ENCODE results near the gene HOXB9.

Gene HOXB9

GRCh38 chr17:48626245-48627117 lies at the start of gene HOXB9:
TSS of gene HOXB9 (minus strand) at chr17:48626358. CDS start at chr17:48626269, 89 bp downstream.
- Histone ChIP-seq H3K36me3 (ENCODE audit: insufficient read depth, low read length) (no peaks in the 10 kb centered on the region), H3K9ac (ENCODE audit: low read depth, low read length) (peak within 1 kb of the TSS; percentile 44; the same call in 1 of the 2 replicates), H3K9me3 (ENCODE audit: control insufficient read depth, insufficient read depth, low read length) (no peaks in the 10 kb centered on the region), H3K4me1 (ENCODE audit: insufficient read depth, low read length) (peaks cover 4% of the 10 kb centered on the region; the same call in 1 of the 2 replicates)

DNA sequence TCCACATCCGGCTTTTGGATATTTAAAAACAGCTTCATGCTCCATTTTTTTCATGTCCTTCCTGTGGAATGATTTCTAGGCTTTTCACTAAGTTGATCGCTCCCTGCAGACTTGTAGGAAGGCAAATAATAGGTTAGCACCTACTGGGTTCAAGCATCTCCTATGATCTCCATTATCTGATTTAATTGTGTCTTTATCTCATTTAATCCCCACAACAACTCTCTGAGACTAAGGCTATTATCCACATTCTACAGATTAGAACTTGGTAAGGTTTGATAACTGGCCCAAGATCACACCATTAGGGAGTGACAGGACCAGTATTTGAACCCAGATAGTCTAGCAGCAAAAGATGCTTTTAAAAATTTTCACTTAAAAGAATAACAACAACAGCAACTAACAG lies 46.2 kb upstream of the HOXB9 start:
- no peaks in the 10 kb centered on the region for H3K4me1 ChIP-seq (ENCODE audit: insufficient read depth, low read length)
- no peaks in the 10 kb centered on the region for H3K36me3 ChIP-seq (ENCODE audit: insufficient read depth, low read length)
- H3K9me3 ChIP-seq (ENCODE audit: control insufficient read depth, insufficient read depth, low read length), result no peaks in the 10 kb centered on the region
- no peak overlapping the region for H3K9ac ChIP-seq (ENCODE audit: low read depth, low read length)

DNA sequence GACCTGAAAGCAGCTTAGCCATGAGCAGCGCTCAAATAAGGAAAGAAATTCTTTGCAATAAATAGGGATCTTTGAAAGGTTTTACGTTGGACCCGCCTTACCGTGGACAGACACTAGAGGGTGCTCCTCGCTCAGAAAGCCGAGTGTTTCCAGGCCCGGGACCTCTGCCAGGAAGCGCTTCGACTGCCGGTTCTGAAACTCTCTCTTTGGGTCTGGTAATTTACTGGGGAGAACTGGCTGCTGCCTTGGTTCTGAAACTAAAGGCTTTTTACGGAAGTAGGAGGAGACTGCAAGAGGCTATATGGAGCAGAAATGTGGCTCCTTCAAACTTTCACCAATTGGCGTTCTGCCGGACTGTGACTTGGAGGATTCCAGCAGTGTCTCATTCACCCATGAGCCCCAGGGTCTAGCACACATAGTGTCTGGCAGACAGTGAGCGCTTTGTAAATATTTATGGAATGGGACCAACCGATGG lies 45.6 kb upstream of the HOXB9 start:
- Histone ChIP-seq H3K9ac (ENCODE audit: low read depth, low read length) (peak overlapping the region; percentile 28), H3K36me3 (ENCODE audit: insufficient read depth, low read length) (no peaks in the 10 kb centered on the region), H3K4me1 (ENCODE audit: insufficient read depth, low read length) (no peaks in the 10 kb centered on the region), H3K9me3 (ENCODE audit: control insufficient read depth, insufficient read depth, low read length) (no peaks in the 10 kb centered on the region)

DNA sequence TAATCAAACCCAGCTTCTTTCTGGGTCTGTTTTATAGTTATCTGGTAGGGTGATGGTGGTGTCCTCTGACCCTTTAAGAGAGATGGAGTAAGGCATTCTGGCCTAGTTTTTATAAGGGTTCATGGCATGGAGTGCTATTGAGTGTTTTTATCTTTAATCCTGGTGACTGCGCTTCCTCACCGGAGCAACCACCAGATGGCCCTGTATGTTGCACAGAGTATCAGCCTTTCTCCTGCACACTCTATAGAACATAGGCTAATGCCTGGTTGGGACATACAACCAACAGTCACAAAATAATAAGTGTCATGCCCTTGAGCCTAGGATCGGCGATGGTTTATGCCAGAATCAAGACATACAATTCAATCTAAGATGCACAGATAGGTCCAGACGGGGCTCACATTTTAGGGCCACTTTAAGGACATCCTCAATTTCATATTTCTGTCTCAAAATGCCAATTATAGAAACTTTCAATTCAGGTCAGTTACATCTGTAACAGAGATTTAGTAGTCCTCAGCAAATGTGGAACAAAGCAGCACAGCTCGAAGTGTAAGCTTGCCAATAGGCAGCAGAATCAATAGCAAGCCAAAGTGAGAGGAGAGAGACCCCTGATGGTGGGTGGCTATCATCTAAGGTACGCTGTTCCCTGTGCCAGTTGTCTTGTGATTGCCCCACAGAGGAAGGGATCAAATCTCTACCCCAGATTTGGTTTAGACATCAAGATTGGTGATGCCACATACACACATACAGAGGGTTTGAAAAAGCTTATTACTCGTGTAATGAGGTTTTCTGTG lies 37.2 kb upstream of the HOXB9 start:
- Histone ChIP-seq H3K9ac (ENCODE audit: low read depth, low read length) (no peak overlapping the region), H3K36me3 (ENCODE audit: insufficient read depth, low read length) (no peaks in the 10 kb centered on the region), H3K9me3 (ENCODE audit: control insufficient read depth, insufficient read depth, low read length) (no peaks in the 10 kb centered on the region)

GRCh38 chr17:48655913-48656312 lies 29.8 kb upstream of the HOXB9 start:
- Histone ChIP-seq H3K9ac (ENCODE audit: low read depth, low read length) (no peak overlapping the region), H3K9me3 (ENCODE audit: control insufficient read depth, insufficient read depth, low read length) (no peaks in the 10 kb centered on the region), H3K4me1 (ENCODE audit: insufficient read depth, low read length) (no peaks in the 10 kb centered on the region), H3K36me3 (ENCODE audit: insufficient read depth, low read length) (no peaks in the 10 kb centered on the region)

More for the DNA sequence above, 37.2 kb upstream of the HOXB9 start:
- no peaks in the 10 kb centered on the region for H3K4me1 ChIP-seq (ENCODE audit: insufficient read depth, low read length)

- Histone ChIP-seq H3K36me3 (ENCODE audit: insufficient read depth, low read length) (no peaks in the 10 kb centered on the region), H3K9ac (ENCODE audit: low read depth, low read length) (no peak overlapping the region), H3K4me1 (ENCODE audit: insufficient read depth, low read length) (peaks cover 2% of the 10 kb centered on the region; the same call in 1 of the 2 replicates), H3K9me3 (ENCODE audit: control insufficient read depth, insufficient read depth, low read length) (no peaks in the 10 kb centered on the region)
These were observed 23.6 kb upstream of the HOXB9 start for GRCh38 chr17:48649741-48650140.

DNA sequence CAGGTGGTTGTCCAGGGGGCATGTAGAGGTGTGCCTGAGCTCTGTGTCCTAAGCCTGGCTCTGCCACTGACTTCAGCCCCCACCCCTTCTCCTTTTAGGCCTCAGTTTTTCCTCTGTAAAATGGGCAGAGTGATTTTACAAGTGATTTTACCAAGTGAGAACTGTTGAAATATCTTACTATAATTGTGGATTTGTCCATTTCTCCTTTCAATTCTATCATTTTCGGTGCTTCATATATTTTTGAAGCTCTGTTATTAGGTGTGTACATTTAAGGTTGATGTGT lies 21.7 kb upstream of the HOXB9 start:
- H3K4me1 ChIP-seq (ENCODE audit: insufficient read depth, low read length), result peaks cover 2% of the 10 kb centered on the region; the same call in 1 of the 2 replicates
- H3K36me3 ChIP-seq (ENCODE audit: insufficient read depth, low read length), result no peaks in the 10 kb centered on the region
- H3K9me3 ChIP-seq (ENCODE audit: control insufficient read depth, insufficient read depth, low read length), result no peaks in the 10 kb centered on the region
- H3K9ac ChIP-seq (ENCODE audit: low read depth, low read length), result no peak overlapping the region

GRCh38 chr17:48647103-48647962 lies 21.2 kb upstream of the HOXB9 start:
- Histone ChIP-seq H3K9me3 (ENCODE audit: control insufficient read depth, insufficient read depth, low read length) (no peaks in the 10 kb centered on the region), H3K4me1 (ENCODE audit: insufficient read depth, low read length) (peaks cover 2% of the 10 kb centered on the region; the same call in 1 of the 2 replicates), H3K36me3 (ENCODE audit: insufficient read depth, low read length) (no peaks in the 10 kb centered on the region), H3K9ac (ENCODE audit: low read depth, low read length) (peak overlapping the region; percentile 38; the same call in 1 of the 2 replicates)

- Histone ChIP-seq H3K4me1 (ENCODE audit: insufficient read depth, low read length) (peaks cover 2% of the 10 kb centered on the region; the same call in 1 of the 2 replicates), H3K9ac (ENCODE audit: low read depth, low read length) (peak overlapping the region; percentile 43; the same call in 1 of the 2 replicates), H3K36me3 (ENCODE audit: insufficient read depth, low read length) (no peaks in the 10 kb centered on the region), H3K9me3 (ENCODE audit: control insufficient read depth, insufficient read depth, low read length) (no peaks in the 10 kb centered on the region)
These were observed 20.3 kb upstream of the HOXB9 start for GRCh38 chr17:48646183-48647102.

- no peaks in the 10 kb centered on the region for H3K36me3 ChIP-seq (ENCODE audit: insufficient read depth, low read length)
- H3K9me3 ChIP-seq (ENCODE audit: control insufficient read depth, insufficient read depth, low read length), result no peaks in the 10 kb centered on the region
- peak overlapping the region; percentile 43; the same call in 1 of the 2 replicates for H3K9ac ChIP-seq (ENCODE audit: low read depth, low read length)
- H3K4me1 ChIP-seq (ENCODE audit: insufficient read depth, low read length), result peaks cover 2% of the 10 kb centered on the region; the same call in 1 of the 2 replicates
These were observed 19.6 kb upstream of the HOXB9 start for GRCh38 chr17:48645639-48646182.

- H3K4me1 ChIP-seq (ENCODE audit: insufficient read depth, low read length), result peaks cover 2% of the 10 kb centered on the region; the same call in 1 of the 2 replicates
- H3K9me3 ChIP-seq (ENCODE audit: control insufficient read depth, insufficient read depth, low read length), result no peaks in the 10 kb centered on the region
- H3K36me3 ChIP-seq (ENCODE audit: insufficient read depth, low read length), result no peaks in the 10 kb centered on the region
- no peak overlapping the region for H3K9ac ChIP-seq (ENCODE audit: low read depth, low read length)
These were observed 18.9 kb upstream of the HOXB9 start for GRCh38 chr17:48644910-48645557.

DNA sequence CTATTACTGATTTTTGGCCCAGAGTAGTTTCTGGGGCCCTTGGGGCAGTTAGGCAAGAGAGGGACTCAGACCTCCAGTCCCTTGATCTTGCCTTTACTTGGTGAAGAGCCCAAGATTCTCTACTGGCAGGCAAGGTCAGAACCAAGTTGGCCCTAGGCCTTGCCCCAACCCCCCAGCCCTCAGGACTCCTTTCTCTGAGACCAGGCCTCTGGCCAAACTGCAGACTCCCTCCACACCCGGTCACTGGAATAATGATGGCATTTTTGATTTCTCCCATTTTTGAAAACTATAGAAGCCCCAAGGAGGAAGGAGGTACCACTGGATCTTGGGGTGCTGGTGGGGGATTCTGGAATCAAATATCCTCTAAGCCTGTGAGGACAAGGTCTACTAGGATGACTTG lies 18.0 kb upstream of the HOXB9 start:
- Histone ChIP-seq H3K9ac (ENCODE audit: low read depth, low read length) (no peak overlapping the region), H3K9me3 (ENCODE audit: control insufficient read depth, insufficient read depth, low read length) (no peaks in the 10 kb centered on the region), H3K36me3 (ENCODE audit: insufficient read depth, low read length) (no peaks in the 10 kb centered on the region), H3K4me1 (ENCODE audit: insufficient read depth, low read length) (peaks cover 2% of the 10 kb centered on the region; the same call in 1 of the 2 replicates)
